Parathyroid adenoma (tissue), 2 donors: ENCODE measurements around the gene SSC5D.
"Not testable (repeated sequence)": the region's sequence is repeated elsewhere in the genome, so short reads cannot be mapped to it uniquely, and the experiment has no call there.

ENCODE experiments used
- H2AFZ ChIP-seq: fragments of 300-600 bp; sonication (generic); one replicate; pipeline ENCODE4 v1.7.0; 2017; ENCODE audit warnings: antibody characterized with exemption, mild to moderate bottlenecking
- H3K27ac ChIP-seq: fragments of 300-600 bp; sonication (generic); one replicate; pipeline ENCODE4 v1.7.0; 2017
- H3K27me3 ChIP-seq: fragments of 300-600 bp; sonication (generic); one replicate; pipeline ENCODE4 v1.7.0; 2017; ENCODE audit warnings: low read length; ENCODE audit not compliant: control insufficient read depth, insufficient read depth
- H3K36me3 ChIP-seq: fragments of 300-600 bp; sonication (generic); one replicate; pipeline ENCODE4 v1.7.0; 2017; ENCODE audit warnings: low read length; ENCODE audit not compliant: control insufficient read depth, insufficient read depth
- H3K4me1 ChIP-seq: fragments of 300-600 bp; sonication (generic); one replicate; pipeline ENCODE4 v1.7.0; 2017; ENCODE audit warnings: control low read depth
- H3K4me2 ChIP-seq: fragments of 300-600 bp; sonication (generic); one replicate; pipeline ENCODE4 v1.7.0; 2017; ENCODE audit warnings: low read length
- H3K4me3 ChIP-seq: fragments of 300-600 bp; sonication (generic); one replicate; pipeline ENCODE4 v1.7.0; 2017; ENCODE audit warnings: low read depth, low read length
- H3K79me2 ChIP-seq: fragments of 300-600 bp; sonication (generic); one replicate; pipeline ENCODE4 v1.7.0; 2017; ENCODE audit warnings: control low read depth
- H3K9ac ChIP-seq: fragments of 300-600 bp; sonication (generic); one replicate; pipeline ENCODE4 v1.7.0; 2017; ENCODE audit warnings: mild to moderate bottlenecking
- H3K9me3 ChIP-seq: fragments of 300-600 bp; sonication (generic); one replicate; pipeline ENCODE4 v1.7.0; 2017; ENCODE audit warnings: low read length; ENCODE audit not compliant: control insufficient read depth
- TF ChIP-seq, protein P1 (sequence below): fragments of 300-600 bp; sonication (generic); IDR thresholded peaks from one replicate; pipeline ENCODE4 v1.7.0; 2017; ENCODE audit warnings: antibody characterized with exemption, mild to moderate bottlenecking
- donor health status: primary hyperparathyroidism.

Gene SSC5D

GRCh38 chr19:55530996-55531395 is 42.8 kb downstream of the SSC5D start:
- H3K9ac ChIP-seq, result no peak overlapping the region
- H3K4me1 ChIP-seq, result peaks cover 6% of the 10 kb centered on the region
- H3K4me2 ChIP-seq, result no peak overlapping the region
- no peaks in the 10 kb centered on the region for H3K27me3 ChIP-seq
- TF ChIP-seq, protein P1, sequence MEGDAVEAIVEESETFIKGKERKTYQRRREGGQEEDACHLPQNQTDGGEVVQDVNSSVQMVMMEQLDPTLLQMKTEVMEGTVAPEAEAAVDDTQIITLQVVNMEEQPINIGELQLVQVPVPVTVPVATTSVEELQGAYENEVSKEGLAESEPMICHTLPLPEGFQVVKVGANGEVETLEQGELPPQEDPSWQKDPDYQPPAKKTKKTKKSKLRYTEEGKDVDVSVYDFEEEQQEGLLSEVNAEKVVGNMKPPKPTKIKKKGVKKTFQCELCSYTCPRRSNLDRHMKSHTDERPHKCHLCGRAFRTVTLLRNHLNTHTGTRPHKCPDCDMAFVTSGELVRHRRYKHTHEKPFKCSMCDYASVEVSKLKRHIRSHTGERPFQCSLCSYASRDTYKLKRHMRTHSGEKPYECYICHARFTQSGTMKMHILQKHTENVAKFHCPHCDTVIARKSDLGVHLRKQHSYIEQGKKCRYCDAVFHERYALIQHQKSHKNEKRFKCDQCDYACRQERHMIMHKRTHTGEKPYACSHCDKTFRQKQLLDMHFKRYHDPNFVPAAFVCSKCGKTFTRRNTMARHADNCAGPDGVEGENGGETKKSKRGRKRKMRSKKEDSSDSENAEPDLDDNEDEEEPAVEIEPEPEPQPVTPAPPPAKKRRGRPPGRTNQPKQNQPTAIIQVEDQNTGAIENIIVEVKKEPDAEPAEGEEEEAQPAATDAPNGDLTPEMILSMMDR, result no peak
- no peak overlapping the region for H3K27ac ChIP-seq
- no peaks in the 10 kb centered on the region for H3K79me2 ChIP-seq
- no peak overlapping the region for H3K4me3 ChIP-seq
- no peak overlapping the region for H2AFZ ChIP-seq
- H3K36me3 ChIP-seq, result no peaks in the 10 kb centered on the region
- no peaks in the 10 kb centered on the region for H3K9me3 ChIP-seq

DNA sequence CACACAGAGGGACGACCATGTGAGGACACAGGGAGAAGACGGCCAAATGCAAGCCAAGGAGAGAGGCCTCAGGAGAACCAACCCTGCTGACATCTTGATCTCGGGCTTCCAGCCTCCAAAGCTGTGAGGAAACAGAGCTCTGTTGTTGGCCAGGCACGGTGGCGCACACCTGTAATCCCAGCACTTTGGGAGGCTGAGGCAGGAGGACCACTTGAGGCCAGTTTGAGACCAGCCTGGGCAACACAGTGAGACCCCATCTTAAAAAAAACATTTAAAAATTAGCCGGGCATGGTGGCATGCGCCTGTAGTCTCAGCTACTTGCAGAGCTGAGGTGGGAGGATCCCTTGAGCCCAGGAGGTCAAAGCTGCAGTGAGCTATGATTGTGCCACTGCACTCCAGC is 46.0 kb downstream of the SSC5D start:
- not testable (repeated sequence) for H3K27me3 ChIP-seq, H3K27ac ChIP-seq, H2AFZ ChIP-seq, H3K9ac ChIP-seq, H3K79me2 ChIP-seq, H3K36me3 ChIP-seq, H3K4me2 ChIP-seq, H3K4me3 ChIP-seq, H3K9me3 ChIP-seq, H3K4me1 ChIP-seq

DNA sequence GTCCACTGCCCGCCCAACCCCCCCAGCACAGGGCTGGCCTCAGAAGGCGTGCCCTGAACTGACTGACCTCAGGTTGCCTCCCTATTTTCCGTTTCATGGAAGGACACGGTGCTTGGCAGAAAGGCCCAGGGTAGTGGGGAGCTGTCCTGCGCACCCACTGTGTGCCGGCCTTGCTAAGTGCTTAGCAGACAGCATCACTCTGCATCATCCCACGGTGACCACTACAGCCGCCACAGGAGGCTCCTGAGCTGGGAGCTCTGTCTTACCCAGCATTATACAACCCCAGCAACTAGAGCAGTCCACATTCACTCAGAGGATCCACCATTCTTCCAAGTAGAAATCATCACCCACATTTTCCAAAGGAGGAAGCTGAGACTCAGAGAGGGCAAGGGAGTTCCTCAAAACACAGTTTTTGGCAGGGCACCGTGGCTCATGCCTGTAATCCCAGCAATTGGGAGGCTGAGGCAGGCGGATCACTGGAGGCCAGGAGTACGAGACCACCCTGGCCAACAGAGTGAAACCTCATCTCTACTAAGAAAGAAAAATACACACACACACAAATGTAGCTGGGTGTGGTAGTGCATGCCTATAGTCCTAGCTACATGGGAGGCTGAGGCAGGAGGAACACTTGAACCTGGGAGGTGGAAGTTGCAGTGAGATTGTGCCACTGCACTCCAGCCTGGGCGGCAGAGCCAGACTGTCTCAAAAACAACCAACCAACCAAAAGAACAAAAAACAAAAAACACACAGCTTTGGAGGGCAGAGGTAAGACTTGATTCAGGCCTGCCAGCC is 47.1 kb downstream of the SSC5D start:
- TF ChIP-seq, protein P1, result no peak
- H3K36me3 ChIP-seq, result no peaks in the 10 kb centered on the region
- H3K27ac ChIP-seq, result no peak overlapping the region
- no peaks in the 10 kb centered on the region for H3K79me2 ChIP-seq
- H3K4me1 ChIP-seq, result no peaks in the 10 kb centered on the region
- H2AFZ ChIP-seq, result no peak overlapping the region
- H3K9me3 ChIP-seq, result no peaks in the 10 kb centered on the region
- H3K4me2 ChIP-seq, result no peak overlapping the region
- H3K27me3 ChIP-seq, result no peaks in the 10 kb centered on the region
- H3K9ac ChIP-seq, result no peak overlapping the region
- H3K4me3 ChIP-seq, result no peak overlapping the region

GRCh38 chr19:55535965-55536350 is 47.7 kb downstream of the SSC5D start:
- Histone ChIP-seq H3K4me3 (no peak overlapping the region), H3K4me2 (no peak overlapping the region), H3K79me2 (no peaks in the 10 kb centered on the region), H2AFZ (no peak overlapping the region), H3K9ac (no peak overlapping the region), H3K27ac (no peak overlapping the region), H3K9me3 (no peaks in the 10 kb centered on the region), H3K4me1 (no peaks in the 10 kb centered on the region), H3K36me3 (no peaks in the 10 kb centered on the region), H3K27me3 (no peaks in the 10 kb centered on the region)
- TF ChIP-seq, protein P1, result no peak

GRCh38 chr19:55536366-55536765 is 48.1 kb downstream of the SSC5D start:
- H3K27ac ChIP-seq, result no peak overlapping the region
- TF ChIP-seq, protein P1, result no peak

More at GRCh38 chr19:55536366-55536765, 48.1 kb downstream of the SSC5D start:
- no peaks in the 10 kb centered on the region for H3K27me3 ChIP-seq
- H3K9ac ChIP-seq, result no peak overlapping the region
- no peaks in the 10 kb centered on the region for H3K4me1 ChIP-seq
- H3K4me2 ChIP-seq, result no peak overlapping the region
- H3K9me3 ChIP-seq, result no peaks in the 10 kb centered on the region
- H3K79me2 ChIP-seq, result no peaks in the 10 kb centered on the region
- no peaks in the 10 kb centered on the region for H3K36me3 ChIP-seq
- no peak overlapping the region for H3K4me3 ChIP-seq
- no peak overlapping the region for H2AFZ ChIP-seq
